ENCODE data around the gene FHIP1A.

GRCh38 chr4:151430740-151431457 is 21.9 kb downstream of the FHIP1A start:
- TF ChIP-seq CTCF (IDR thresholded peaks at IDR 0.05 in 2 of 3, conservative IDR thresholded peaks at IDR 0.05 in 1 of 3; ENCODE audit: borderline replicate concordance in 1 of 3, insufficient read depth in 1 of 3, low read depth in 2 of 3, low read length in 2 of 3) (no peak), EZH2 (IDR thresholded peaks at IDR 0.05) (no peak), RAD21 (IDR thresholded peaks at IDR 0.05; ENCODE audit: low read depth) (no peak), POLR2A (IDR thresholded peaks at IDR 0.05; ENCODE audit: borderline replicate concordance, extremely low read depth, insufficient read depth, insufficient read length) (no peak), ZNF274 (IDR thresholded peaks at IDR 0.05; ENCODE audit: low read depth, low read length) (no peak), EGR1 (IDR thresholded peaks at IDR 0.05; ENCODE audit: low read depth) (no peak), SIN3A (IDR thresholded peaks at IDR 0.05; ENCODE audit: low read depth) (no peak), REST (IDR thresholded peaks at IDR 0.05; ENCODE audit: low read depth) (no peak), POLR2AphosphoS5 (IDR thresholded peaks at IDR 0.05; ENCODE audit: low read depth, low read length) (no peak), MAX (IDR thresholded peaks at IDR 0.05) (no peak)
